Fibroblast of skin of left biceps (primary cell): ENCODE results near the gene HACD4.
"Not testable (repeated sequence)": the region's sequence is repeated elsewhere in the genome, so short reads cannot be mapped to it uniquely, and the experiment has no call there.

ENCODE experiments used
- DNase-seq, 2 experiments: peaks; one replicate each; pipeline ENCODE4 v3.0.0-alpha.2; 2013; ENCODE audit warnings: low read depth in 2 of 2

Gene HACD4

GRCh38 chr9:21016701-21017491, 14.5 kb downstream of the HACD4 start:
- DNase-seq: peak in 1 of 2 experiments; percentile 36

GRCh38 chr9:21015995-21016394, 15.4 kb downstream of the HACD4 start:
- no peak for DNase-seq

- DNase-seq: peak in 1 of 2 experiments; percentile 23
These were observed 16.2 kb downstream of the HACD4 start for GRCh38 chr9:21015129-21015815.

GRCh38 chr9:21002040-21002439, 29.4 kb downstream of the HACD4 start:
- no peak for DNase-seq

GRCh38 chr9:21001581-21001980, 29.9 kb downstream of the HACD4 start:
- DNase-seq: no peak

GRCh38 chr9:20997503-20998076, 33.9 kb downstream of the HACD4 start:
- no peak for DNase-seq

GRCh38 chr9:20996809-20997208, 34.6 kb downstream of the HACD4 start:
- no peak for DNase-seq

- DNase-seq: no peak
These were observed 35.8 kb downstream of the HACD4 start for GRCh38 chr9:20995616-20996015.

GRCh38 chr9:20994486-20994885, 37.0 kb downstream of the HACD4 start:
- DNase-seq: no peak

- no peak for DNase-seq
These were observed 40.6 kb downstream of the HACD4 start for GRCh38 chr9:20990867-20991266.

GRCh38 chr9:20989923-20990341, 41.5 kb downstream of the HACD4 start:
- no peak for DNase-seq

- no peak for DNase-seq
These were observed 42.6 kb downstream of the HACD4 start for GRCh38 chr9:20988671-20989315.

- no peak for DNase-seq
These were observed 43.4 kb downstream of the HACD4 start for GRCh38 chr9:20988061-20988460.

GRCh38 chr9:20987521-20987920, 43.9 kb downstream of the HACD4 start:
- DNase-seq: no peak

- DNase-seq: no peak
These were observed 45.4 kb downstream of the HACD4 start for GRCh38 chr9:20985851-20986600.

GRCh38 chr9:20984506-20984905, 46.9 kb downstream of the HACD4 start:
- peak; percentile 56 to 62 for DNase-seq

GRCh38 chr9:20981486-20981885, 50.0 kb downstream of the HACD4 start:
- DNase-seq: peak; percentile 77

- peak; percentile 23 to 25 for DNase-seq
These were observed 50.5 kb downstream of the HACD4 start for GRCh38 chr9:20980832-20981455.

- no peak for DNase-seq
These were observed 53.2 kb downstream of the HACD4 start for GRCh38 chr9:20978249-20978648.

- DNase-seq: not testable (repeated sequence)
These were observed 57.1 kb downstream of the HACD4 start for GRCh38 chr9:20974191-20974938.
